HEK293 (cell line): ENCODE data around the gene OR1J4.

Experiments
- CTCF ChIP-seq: fragments of 450-650 bp; formaldehyde crosslinking; IDR thresholded peaks from 2 replicates; pipeline ENCODE4 v1.5.1; 2016; ENCODE audit warnings: missing biosample characterization, missing genetic modification characterization
- ZNF174 ChIP-seq: fragments of 450-650 bp; formaldehyde crosslinking; IDR thresholded peaks from 2 replicates; pipeline ENCODE4 v1.5.0; 2017; ENCODE audit warnings: missing biosample characterization, mild to moderate bottlenecking, missing genetic modification characterization

- TF ChIP-seq CTCF (tag by site-specific recombination) (no peak), ZNF174 (tag by site-specific recombination) (no peak)
These were observed 43.2 kb upstream of the OR1J4 start for GRCh38 chr9:122475717-122476116.
